ENCODE results near the gene YEATS2. TPM values are rescaled to one million over a fixed set of nuclear protein-coding genes. Genes with fewer than 3 reads are reported as not detected.
"Not testable (repeated sequence)": the region's sequence is repeated elsewhere in the genome, so short reads cannot be mapped to it uniquely, and the experiment has no call there.

The YEATS2 gene
- polyA plus RNA-seq, 3 donors = 4.2 to 33.0 (median 5.0) TPM

DNA sequence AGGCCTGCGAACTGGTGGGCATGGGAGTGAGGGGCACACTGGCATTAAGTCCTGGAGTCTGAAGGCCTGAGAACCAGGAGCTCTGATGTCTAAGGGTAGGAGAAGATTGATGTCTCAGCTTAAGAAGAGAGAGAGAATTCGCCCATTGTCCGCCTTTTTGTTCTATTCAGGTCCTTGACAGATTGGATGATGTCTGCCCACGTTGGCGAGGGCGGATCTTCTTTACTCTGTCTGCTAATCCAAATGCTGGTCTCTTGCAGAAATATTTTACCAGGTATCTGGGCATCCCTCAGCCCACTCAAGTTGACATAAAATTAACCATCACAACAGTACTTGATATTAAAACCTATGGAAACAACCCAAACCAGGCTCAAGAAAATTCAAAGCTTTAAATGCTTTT is 83.6 kb downstream of the YEATS2 start:
- WGBS (ENCODE audit: insufficient coverage) = 95% methylated on average over 4 of the region's 6 CpGs
- H3K4me1 ChIP-seq (ENCODE audit: control insufficient read depth in 1 of 2, insufficient read depth in 2 of 2, low read length in 2 of 2) = peaks cover 64 to 77% of the 10 kb centered on the region in 2 donors
- intact Hi-C loops (cut with micrococcal nuclease) = loop anchor here (5.0 to 10.0 kb wide), 2 partner anchors 94 to 96 kb away; no protein-coding TSS in a partner anchor
- no peaks in the 10 kb centered on the region for H3K9me3 ChIP-seq (replicated peaks in 1 of 2; ENCODE audit: control insufficient read depth in 1 of 2, insufficient read depth in 1 of 2, low read length in 2 of 2)
- no peaks in the 10 kb centered on the region for H4K20me1 ChIP-seq (ENCODE audit: insufficient read depth, low read length)
- no peak overlapping the region for H2AFZ ChIP-seq (ENCODE audit: insufficient read depth, low read depth, low read length, poor library complexity, severe bottlenecking)
- H3K27ac Mint-ChIP-seq = peak overlapping the region in 4 of 7 donors; percentile 35 to 80 (median 62)
- H3K27me3 ChIP-seq (ENCODE audit: control insufficient read depth in 2 of 2, insufficient read depth in 2 of 2, low read length in 2 of 2) = no peaks in the 10 kb centered on the region
- H3K4me3 ChIP-seq (replicated peaks in 1 of 3; ENCODE audit: low read depth in 2 of 3, low read length in 3 of 3) = no peak overlapping the region
- TF ChIP-seq CTCF (IDR thresholded peaks at IDR 0.05) = no peak
- no peak overlapping the region for H3K4me2 ChIP-seq (replicated peaks; ENCODE audit: extremely low read depth, low read length, poor library complexity, severe bottlenecking)
- DNase-seq = no peak
- H3K79me2 ChIP-seq (ENCODE audit: insufficient read depth, low read length) = peaks cover 19% of the 10 kb centered on the region
- no peaks in the 10 kb centered on the region for H3K27me3 Mint-ChIP-seq (ENCODE audit: low read depth in 3 of 3)
- H3K27ac ChIP-seq (ENCODE audit: low read depth in 1 of 2, low read length in 2 of 2) = peak overlapping the region; percentile 29 to 68
- H3K4me3 Mint-ChIP-seq = no peak overlapping the region
- H3K9ac ChIP-seq (ENCODE audit: insufficient read depth, low read length, poor library complexity, severe bottlenecking) = no peak overlapping the region
- H3K36me3 ChIP-seq (replicated peaks in 1 of 2; ENCODE audit: control insufficient read depth in 1 of 2, insufficient read depth in 2 of 2, low read length in 2 of 2) = peaks cover 18 to 27% of the 10 kb centered on the region in 2 donors
- peaks cover 36 to 45% of the 10 kb centered on the region in 2 donors for H3K36me3 Mint-ChIP-seq
- H3K4me1 Mint-ChIP-seq = peaks cover 63% of the 10 kb centered on the region
- peaks cover 0 to 2% (median 0%) of the 10 kb centered on the region in 7 donors for H3K9me3 Mint-ChIP-seq

DNA sequence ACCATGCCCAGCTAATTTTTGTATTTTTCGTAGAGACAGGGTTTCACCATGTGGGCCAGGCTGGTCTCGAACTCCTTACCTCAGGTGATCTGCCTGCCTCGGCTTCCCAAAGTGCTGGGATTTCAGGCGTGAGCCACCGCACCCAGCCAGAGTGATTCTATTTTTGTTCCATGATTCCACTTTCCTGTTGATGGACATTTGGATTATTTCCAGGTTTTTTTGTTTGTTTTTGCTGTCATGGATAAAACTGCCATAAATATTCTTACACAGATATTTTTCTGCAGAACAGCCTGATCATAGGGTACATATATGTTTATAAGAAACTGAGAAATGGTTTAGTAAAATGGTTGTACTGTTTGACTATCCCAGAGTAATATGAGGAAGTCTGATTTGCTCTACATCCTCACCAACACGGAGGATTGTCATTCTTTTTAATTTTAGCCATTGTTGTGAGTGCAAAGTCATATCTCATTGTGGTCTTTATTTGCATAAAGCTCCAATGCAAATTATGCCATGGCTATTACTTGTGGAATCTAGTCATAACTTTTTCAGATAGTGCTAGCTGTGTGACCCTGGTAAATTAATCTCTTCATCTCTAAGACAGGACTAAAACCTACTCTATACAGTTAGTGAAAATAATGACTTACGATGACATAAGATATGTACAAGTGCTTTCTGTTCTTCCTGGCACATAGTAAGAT is 85.1 kb downstream of the YEATS2 start:
- peaks cover 19% of the 10 kb centered on the region for H3K79me2 ChIP-seq (ENCODE audit: insufficient read depth, low read length)
- H3K27me3 ChIP-seq (ENCODE audit: control insufficient read depth in 2 of 2, insufficient read depth in 2 of 2, low read length in 2 of 2) = no peaks in the 10 kb centered on the region
- intact Hi-C loops (cut with micrococcal nuclease) = loop anchor here (5.0 to 10.0 kb wide), 2 partner anchors 92 to 95 kb away; no protein-coding TSS in a partner anchor
- peak overlapping the region; percentile 28 to 92 for H3K27ac ChIP-seq (ENCODE audit: low read depth in 1 of 2, low read length in 2 of 2)
- H3K9me3 Mint-ChIP-seq = peaks cover 0 to 2% (median 0%) of the 10 kb centered on the region in 7 donors
- H3K36me3 Mint-ChIP-seq = peaks cover 42 to 50% of the 10 kb centered on the region in 2 donors
- peak overlapping the region; percentile 79 for H3K4me2 ChIP-seq (replicated peaks; ENCODE audit: extremely low read depth, low read length, poor library complexity, severe bottlenecking)
- H3K9ac ChIP-seq (ENCODE audit: insufficient read depth, low read length, poor library complexity, severe bottlenecking) = no peak overlapping the region
- no peak for TF ChIP-seq CTCF (IDR thresholded peaks at IDR 0.05)
- peaks cover 51 to 64% of the 10 kb centered on the region in 2 donors for H3K4me1 ChIP-seq (ENCODE audit: control insufficient read depth in 1 of 2, insufficient read depth in 2 of 2, low read length in 2 of 2)
- DNase-seq = peak in 1 of 3 donors; percentile 3
- H3K27ac Mint-ChIP-seq = peak overlapping the region; percentile 75 to 96 (median 89)
- H2AFZ ChIP-seq (ENCODE audit: insufficient read depth, low read depth, low read length, poor library complexity, severe bottlenecking) = no peak overlapping the region
- no peak overlapping the region for H3K4me3 Mint-ChIP-seq
- peaks cover 29 to 37% of the 10 kb centered on the region in 2 donors for H3K36me3 ChIP-seq (replicated peaks in 1 of 2; ENCODE audit: control insufficient read depth in 1 of 2, insufficient read depth in 2 of 2, low read length in 2 of 2)
- H3K9me3 ChIP-seq (replicated peaks in 1 of 2; ENCODE audit: control insufficient read depth in 1 of 2, insufficient read depth in 1 of 2, low read length in 2 of 2) = no peaks in the 10 kb centered on the region
- no peaks in the 10 kb centered on the region for H3K27me3 Mint-ChIP-seq (ENCODE audit: low read depth in 3 of 3)
- peaks cover 51% of the 10 kb centered on the region for H3K4me1 Mint-ChIP-seq
- no peaks in the 10 kb centered on the region for H4K20me1 ChIP-seq (ENCODE audit: insufficient read depth, low read length)
- peak overlapping the region in 1 of 3 experiments; percentile 72 for H3K4me3 ChIP-seq (replicated peaks in 1 of 3; ENCODE audit: low read depth in 2 of 3, low read length in 3 of 3)
- WGBS (ENCODE audit: insufficient coverage) = 100% methylated on average over 2 of the region's 7 CpGs

GRCh38 chr3:183784503-183784902 is 86.9 kb downstream of the YEATS2 start:
- not testable (repeated sequence) for H2AFZ ChIP-seq (ENCODE audit: insufficient read depth, low read depth, low read length, poor library complexity, severe bottlenecking); H3K9me3 ChIP-seq (replicated peaks in 1 of 2; ENCODE audit: control insufficient read depth in 1 of 2, insufficient read depth in 1 of 2, low read length in 2 of 2); H3K27me3 Mint-ChIP-seq (ENCODE audit: low read depth in 3 of 3); H4K20me1 ChIP-seq (ENCODE audit: insufficient read depth, low read length); H3K27me3 ChIP-seq (ENCODE audit: control insufficient read depth in 2 of 2, insufficient read depth in 2 of 2, low read length in 2 of 2); H3K9me3 Mint-ChIP-seq
- peak overlapping the region; percentile 89 to 97 (median 95) for H3K27ac Mint-ChIP-seq
- H3K36me3 ChIP-seq (replicated peaks in 1 of 2; ENCODE audit: control insufficient read depth in 1 of 2, insufficient read depth in 2 of 2, low read length in 2 of 2) = peaks cover 25 to 38% of the 10 kb centered on the region in 2 donors
- intact Hi-C loops (cut with micrococcal nuclease) = loop anchor here (5.0 to 10.0 kb wide), 2 partner anchors 90 to 93 kb away; no protein-coding TSS in a partner anchor
- peaks cover 47 to 58% of the 10 kb centered on the region in 2 donors for H3K4me1 ChIP-seq (ENCODE audit: control insufficient read depth in 1 of 2, insufficient read depth in 2 of 2, low read length in 2 of 2)
- WGBS (ENCODE audit: insufficient coverage) = 7% methylated on average over 3 of the region's 10 CpGs
- peak overlapping the region; percentile 79 for H3K4me2 ChIP-seq (replicated peaks; ENCODE audit: extremely low read depth, low read length, poor library complexity, severe bottlenecking)
- H3K36me3 Mint-ChIP-seq = peaks cover 41 to 50% of the 10 kb centered on the region in 2 donors
- peak overlapping the region; percentile 69 to 92 for H3K27ac ChIP-seq (ENCODE audit: low read depth in 1 of 2, low read length in 2 of 2)
- peak overlapping the region in 1 of 3 experiments; percentile 72 for H3K4me3 ChIP-seq (replicated peaks in 1 of 3; ENCODE audit: low read depth in 2 of 3, low read length in 3 of 3)
- DNase-seq = peak; percentile 69 to 81 (median 77)
- peak overlapping the region; percentile 45 for H3K9ac ChIP-seq (ENCODE audit: insufficient read depth, low read length, poor library complexity, severe bottlenecking)
- peaks cover 15% of the 10 kb centered on the region for H3K79me2 ChIP-seq (ENCODE audit: insufficient read depth, low read length)
- H3K4me3 Mint-ChIP-seq = peak overlapping the region in 1 of 2 donors; percentile 83
- peaks cover 46% of the 10 kb centered on the region for H3K4me1 Mint-ChIP-seq
